ENCODE results near the gene SLC44A3. TPM values are rescaled to one million over a fixed set of nuclear protein-coding genes. Genes with fewer than 3 reads are reported as not detected.
"Not testable (repeated sequence)": the region's sequence is repeated elsewhere in the genome, so short reads cannot be mapped to it uniquely, and the experiment has no call there.

Gene SLC44A3
- total and polyA plus RNA-seq, 10 donors: 0.28 to 4.0 (median 0.95) TPM

GRCh38 chr1:94936861-94937620 is 116.9 kb downstream of the SLC44A3 start:
- H3K9me3 ChIP-seq: no peaks in the 10 kb centered on the region
- no peaks in the 10 kb centered on the region for H3K36me3 ChIP-seq
- DNase-seq: no peak
- TF ChIP-seq POLR2A (IDR thresholded peaks at IDR 0.05): no peak
- TF ChIP-seq CTCF (IDR thresholded peaks at IDR 0.05 in 8 of 11, conservative IDR thresholded peaks at IDR 0.05 in 3 of 11): no peak
- no peak for TF ChIP-seq POLR2AphosphoS5 (IDR thresholded peaks at IDR 0.05)
- intact Hi-C loops (cut with DNase I; ENCODE audit: low total_unique reads): no loop called here
- 72 to 87% (median 83%) methylated on average over 5 of the region's 5 CpGs for WGBS, 5 donors
- no peak overlapping the region for H3K4me3 ChIP-seq
- peaks cover 0 to 16% (median 1%) of the 10 kb centered on the region in 6 donors for H3K4me1 ChIP-seq
- H3K27ac ChIP-seq: no peak overlapping the region
- no peaks in the 10 kb centered on the region for H3K27me3 ChIP-seq (replicated peaks in 1 of 7)

GRCh38 chr1:94937820-94938219 is 117.7 kb downstream of the SLC44A3 start:
- H3K4me3 ChIP-seq: no peak overlapping the region
- 57 to 98% (median 94%) methylated on average over 1 of the region's 1 CpG for WGBS, 5 donors
- H3K4me1 ChIP-seq: peaks cover 0 to 16% (median 1%) of the 10 kb centered on the region in 6 donors
- no peak for DNase-seq
- intact Hi-C loops (cut with DNase I; ENCODE audit: low total_unique reads): no loop called here
- H3K27ac ChIP-seq: no peak overlapping the region
- TF ChIP-seq POLR2AphosphoS5 (IDR thresholded peaks at IDR 0.05) (no peak), POLR2A (IDR thresholded peaks at IDR 0.05) (no peak), CTCF (IDR thresholded peaks at IDR 0.05 in 8 of 11, conservative IDR thresholded peaks at IDR 0.05 in 3 of 11) (no peak)
- H3K36me3 ChIP-seq: no peaks in the 10 kb centered on the region
- no peaks in the 10 kb centered on the region for H3K9me3 ChIP-seq
- H3K27me3 ChIP-seq (replicated peaks in 1 of 7): no peaks in the 10 kb centered on the region

- H3K27me3 ChIP-seq (replicated peaks in 1 of 7): no peaks in the 10 kb centered on the region
- H3K4me1 ChIP-seq: peaks cover 0 to 16% (median 1%) of the 10 kb centered on the region in 6 donors
- TF ChIP-seq POLR2AphosphoS5 (IDR thresholded peaks at IDR 0.05) (no peak), CTCF (IDR thresholded peaks at IDR 0.05 in 8 of 11, conservative IDR thresholded peaks at IDR 0.05 in 3 of 11) (no peak), POLR2A (IDR thresholded peaks at IDR 0.05) (no peak)
- intact Hi-C loops (cut with DNase I; ENCODE audit: low total_unique reads): no loop called here
- 86 to 94% (median 90%) methylated on average over 3 of the region's 3 CpGs for WGBS, 5 donors
- no peak overlapping the region for H3K27ac ChIP-seq
- no peaks in the 10 kb centered on the region for H3K9me3 ChIP-seq
- no peaks in the 10 kb centered on the region for H3K36me3 ChIP-seq
- no peak overlapping the region for H3K4me3 ChIP-seq
- no peak for DNase-seq
These were observed 120.6 kb downstream of the SLC44A3 start for GRCh38 chr1:94940738-94941137.

GRCh38 chr1:94941480-94941879 is 121.3 kb downstream of the SLC44A3 start:
- intact Hi-C loops (cut with DNase I; ENCODE audit: low total_unique reads); H3K36me3 ChIP-seq; H3K9me3 ChIP-seq; H3K27me3 ChIP-seq (replicated peaks in 1 of 7); H3K4me3 ChIP-seq; H3K27ac ChIP-seq; DNase-seq: not testable (repeated sequence)
- H3K4me1 ChIP-seq: peaks cover 0 to 13% (median 1%) of the 10 kb centered on the region in 6 donors
- WGBS, 5 donors: 85 to 100% (median 95%) methylated on average over 1 of the region's 1 CpG

All from spleen (tissue), 11 donors.